Ovary (tissue), 3 donors: ENCODE measurements around the gene DECR2.
"Not testable (repeated sequence)": the region's sequence is repeated elsewhere in the genome, so short reads cannot be mapped to it uniquely, and the experiment has no call there.

Source experiments
- EP300 ChIP-seq: sonication (generic); formaldehyde crosslinking; IDR thresholded peaks from one replicate; pipeline ENCODE4 v1.6.1; 2017; ENCODE audit warnings: antibody characterized with exemption
- POLR2A ChIP-seq: fragments of 450-650 bp; IDR thresholded peaks from one replicate; pipeline ENCODE4 v1.6.1; 2017; ENCODE audit warnings: antibody characterized with exemption, mild to moderate bottlenecking, moderate library complexity
- TF ChIP-seq, protein P1 (sequence below), 3 donors: fragments of 450-650 bp in 2 of 3; fragments of 200-600 bp in 1 of 3; IDR thresholded peaks; one replicate each; pipeline versions ENCODE4 v1.5.1 to v1.8.0; 2016 to 2022; ENCODE audit warnings: antibody characterized with exemption in 3 of 3, mild to moderate bottlenecking in 1 of 3
- donor health status: DM: no; HTN: no; CAD: no.

DNA sequence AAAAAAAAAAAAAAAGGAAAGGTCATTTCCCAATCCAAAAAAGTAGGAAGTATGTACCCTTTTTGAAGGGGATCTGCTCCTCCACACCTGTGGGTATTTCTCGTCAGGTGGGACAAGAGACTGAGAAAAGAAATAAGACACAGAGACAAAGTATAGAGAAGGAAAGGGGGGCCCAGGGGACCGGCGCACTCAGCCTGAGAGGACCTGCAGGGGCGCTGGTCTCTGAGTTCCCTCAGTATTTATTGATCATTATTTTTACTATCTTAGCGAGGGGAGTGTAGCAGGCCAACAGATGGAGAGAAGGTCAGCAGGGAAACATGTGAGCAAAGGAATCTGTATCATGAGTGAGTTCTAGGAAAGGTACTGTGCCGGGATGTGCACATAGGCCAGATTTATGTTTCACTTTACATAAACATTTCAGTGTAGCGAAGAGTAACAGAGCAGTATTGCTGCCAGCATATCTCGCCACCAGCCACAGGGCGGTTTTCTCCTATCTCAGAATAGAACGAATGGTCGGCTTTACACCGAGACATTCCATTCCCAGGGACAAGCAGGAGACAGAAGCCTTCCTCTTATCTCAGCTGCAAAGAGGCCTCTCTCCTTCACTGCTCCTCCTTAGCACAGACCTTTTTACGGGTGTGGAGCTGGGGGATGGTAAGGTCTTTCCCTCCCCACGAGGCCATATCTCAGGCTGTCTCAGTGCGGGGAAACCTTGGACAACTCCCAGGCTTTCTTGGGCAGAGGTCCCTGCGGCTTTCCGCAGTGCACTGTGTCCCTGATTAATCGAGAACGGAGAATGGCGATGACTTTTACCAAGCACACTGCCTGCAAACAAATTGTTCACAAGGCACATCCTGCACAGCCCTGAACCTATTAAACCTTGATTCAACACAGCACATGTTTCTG is 13.7 kb upstream of the DECR2 start:
- TF ChIP-seq POLR2A, EP300: not testable (repeated sequence)
- TF ChIP-seq, protein P1, sequence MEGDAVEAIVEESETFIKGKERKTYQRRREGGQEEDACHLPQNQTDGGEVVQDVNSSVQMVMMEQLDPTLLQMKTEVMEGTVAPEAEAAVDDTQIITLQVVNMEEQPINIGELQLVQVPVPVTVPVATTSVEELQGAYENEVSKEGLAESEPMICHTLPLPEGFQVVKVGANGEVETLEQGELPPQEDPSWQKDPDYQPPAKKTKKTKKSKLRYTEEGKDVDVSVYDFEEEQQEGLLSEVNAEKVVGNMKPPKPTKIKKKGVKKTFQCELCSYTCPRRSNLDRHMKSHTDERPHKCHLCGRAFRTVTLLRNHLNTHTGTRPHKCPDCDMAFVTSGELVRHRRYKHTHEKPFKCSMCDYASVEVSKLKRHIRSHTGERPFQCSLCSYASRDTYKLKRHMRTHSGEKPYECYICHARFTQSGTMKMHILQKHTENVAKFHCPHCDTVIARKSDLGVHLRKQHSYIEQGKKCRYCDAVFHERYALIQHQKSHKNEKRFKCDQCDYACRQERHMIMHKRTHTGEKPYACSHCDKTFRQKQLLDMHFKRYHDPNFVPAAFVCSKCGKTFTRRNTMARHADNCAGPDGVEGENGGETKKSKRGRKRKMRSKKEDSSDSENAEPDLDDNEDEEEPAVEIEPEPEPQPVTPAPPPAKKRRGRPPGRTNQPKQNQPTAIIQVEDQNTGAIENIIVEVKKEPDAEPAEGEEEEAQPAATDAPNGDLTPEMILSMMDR (IDR thresholded peaks at IDR 0.05): not testable (repeated sequence)
